Testis (tissue), 2 donors: ENCODE data around the gene DNAJC4.

ENCODE experiments used
- POLR2A ChIP-seq: fragments of 450-650 bp; IDR thresholded peaks from one replicate; pipeline ENCODE4 v1.6.1; 2017; ENCODE audit warnings: antibody characterized with exemption, mild to moderate bottlenecking, moderate library complexity
- TF ChIP-seq, protein P1 (sequence below), 3 experiments: fragments of 450-650 bp in 2 of 3; fragments of 200-600 bp in 1 of 3; sonication (generic) in 1 of 3; IDR thresholded peaks; one replicate each; pipeline ENCODE4 v1.5.1; 2016 to 2019; ENCODE audit warnings: antibody characterized with exemption in 3 of 3, mild to moderate bottlenecking in 2 of 3, moderate library complexity in 1 of 3

DNA sequence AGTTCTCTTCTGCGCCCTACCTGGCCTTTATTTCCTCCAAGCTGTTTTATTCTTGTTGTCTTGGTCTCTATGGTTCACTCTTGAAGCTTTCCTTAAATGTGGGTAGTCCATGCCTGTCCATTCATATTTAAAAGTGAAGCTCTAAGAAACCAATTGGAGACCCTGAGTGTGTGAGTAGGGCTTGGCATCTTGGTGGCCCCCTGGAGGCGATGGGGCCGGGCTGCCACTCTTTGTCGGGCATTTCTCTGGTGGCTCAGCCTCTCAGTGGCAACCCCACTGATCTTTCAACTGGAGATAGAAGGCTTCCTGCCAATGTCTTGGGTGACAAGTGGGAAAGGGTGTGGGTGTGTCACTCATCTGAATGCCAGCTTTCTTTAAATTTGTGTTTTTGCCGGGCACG, 13.5 kb upstream of the DNAJC4 start:
- TF ChIP-seq, protein P1, sequence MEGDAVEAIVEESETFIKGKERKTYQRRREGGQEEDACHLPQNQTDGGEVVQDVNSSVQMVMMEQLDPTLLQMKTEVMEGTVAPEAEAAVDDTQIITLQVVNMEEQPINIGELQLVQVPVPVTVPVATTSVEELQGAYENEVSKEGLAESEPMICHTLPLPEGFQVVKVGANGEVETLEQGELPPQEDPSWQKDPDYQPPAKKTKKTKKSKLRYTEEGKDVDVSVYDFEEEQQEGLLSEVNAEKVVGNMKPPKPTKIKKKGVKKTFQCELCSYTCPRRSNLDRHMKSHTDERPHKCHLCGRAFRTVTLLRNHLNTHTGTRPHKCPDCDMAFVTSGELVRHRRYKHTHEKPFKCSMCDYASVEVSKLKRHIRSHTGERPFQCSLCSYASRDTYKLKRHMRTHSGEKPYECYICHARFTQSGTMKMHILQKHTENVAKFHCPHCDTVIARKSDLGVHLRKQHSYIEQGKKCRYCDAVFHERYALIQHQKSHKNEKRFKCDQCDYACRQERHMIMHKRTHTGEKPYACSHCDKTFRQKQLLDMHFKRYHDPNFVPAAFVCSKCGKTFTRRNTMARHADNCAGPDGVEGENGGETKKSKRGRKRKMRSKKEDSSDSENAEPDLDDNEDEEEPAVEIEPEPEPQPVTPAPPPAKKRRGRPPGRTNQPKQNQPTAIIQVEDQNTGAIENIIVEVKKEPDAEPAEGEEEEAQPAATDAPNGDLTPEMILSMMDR (IDR thresholded peaks at IDR 0.05), result no peak
- no peak for TF ChIP-seq POLR2A
